GM18907 (cell line): Measurements from ENCODE around the gene DDX51.

Source experiments
- ATAC-seq: cut with Tn5 transposase; IDR thresholded peaks from one replicate; pipeline ENCODE4 v1.9.1; 2021; ENCODE audit warnings: mild to moderate bottlenecking, moderate library complexity; ENCODE audit not compliant: unreplicated experiment

DDX51 gene

DNA sequence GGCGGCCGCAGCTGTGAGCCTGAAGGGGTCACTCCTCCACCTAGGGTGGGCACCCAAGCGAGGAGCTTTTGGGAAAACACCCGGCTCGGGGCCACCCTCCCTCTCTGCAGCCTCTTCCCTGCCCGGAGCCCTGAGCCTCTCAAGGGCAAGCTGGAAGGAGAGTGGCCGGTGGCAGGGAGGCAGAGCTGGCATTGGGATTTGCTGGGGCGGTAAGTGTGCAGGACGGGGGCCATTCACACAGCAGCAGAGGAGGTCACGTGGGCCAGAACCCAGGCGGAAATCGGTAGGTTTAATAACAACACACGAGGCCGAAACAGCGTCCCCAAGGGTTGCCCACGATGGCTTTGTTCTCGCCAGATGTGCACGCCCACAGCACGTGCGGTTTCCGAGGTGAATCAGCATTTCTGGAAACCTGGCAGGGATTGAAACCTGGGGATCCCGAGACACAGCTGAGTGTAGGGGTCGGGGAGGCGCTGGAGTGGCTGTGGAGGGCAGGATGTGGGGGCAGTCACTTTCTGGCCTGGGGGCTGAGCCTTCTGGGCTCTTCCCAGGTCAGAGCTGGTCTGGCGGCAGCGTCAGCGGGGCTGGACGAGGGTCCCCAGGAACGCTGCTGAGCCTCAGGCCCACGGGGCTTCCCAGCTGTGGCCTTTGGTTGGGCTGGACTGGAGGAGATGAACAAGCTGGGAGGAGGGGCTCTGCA lies 23.6 kb upstream of the DDX51 start:
- ATAC-seq: no peak

GRCh38 chr12:132166801-132167591 lies 22.9 kb upstream of the DDX51 start:
- no peak for ATAC-seq

- no peak for ATAC-seq
Measured at GRCh38 chr12:132166093-132166492, 22.0 kb upstream of the DDX51 start.

GRCh38 chr12:132165584-132165983 lies 21.5 kb upstream of the DDX51 start:
- no peak for ATAC-seq

DNA sequence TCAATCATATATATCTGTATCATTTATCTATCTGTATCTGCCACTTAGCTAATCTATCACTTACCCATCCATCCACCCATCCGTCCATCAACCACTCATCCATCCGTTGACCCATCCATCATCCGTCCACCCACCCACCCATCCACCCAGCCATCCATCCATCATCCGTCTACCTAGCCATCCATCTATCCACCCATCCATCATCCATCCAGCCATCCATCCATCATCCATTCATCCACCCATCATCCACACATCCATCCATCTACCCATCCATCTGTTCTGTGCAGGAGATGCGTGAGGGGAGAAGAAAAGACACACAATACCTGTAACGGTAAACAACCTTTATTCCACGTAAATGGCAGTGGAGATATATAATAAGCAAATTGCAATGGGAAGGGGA lies 20.3 kb upstream of the DDX51 start:
- ATAC-seq: no peak

GRCh38 chr12:132163911-132164288 lies 19.8 kb upstream of the DDX51 start:
- ATAC-seq: no peak

DNA sequence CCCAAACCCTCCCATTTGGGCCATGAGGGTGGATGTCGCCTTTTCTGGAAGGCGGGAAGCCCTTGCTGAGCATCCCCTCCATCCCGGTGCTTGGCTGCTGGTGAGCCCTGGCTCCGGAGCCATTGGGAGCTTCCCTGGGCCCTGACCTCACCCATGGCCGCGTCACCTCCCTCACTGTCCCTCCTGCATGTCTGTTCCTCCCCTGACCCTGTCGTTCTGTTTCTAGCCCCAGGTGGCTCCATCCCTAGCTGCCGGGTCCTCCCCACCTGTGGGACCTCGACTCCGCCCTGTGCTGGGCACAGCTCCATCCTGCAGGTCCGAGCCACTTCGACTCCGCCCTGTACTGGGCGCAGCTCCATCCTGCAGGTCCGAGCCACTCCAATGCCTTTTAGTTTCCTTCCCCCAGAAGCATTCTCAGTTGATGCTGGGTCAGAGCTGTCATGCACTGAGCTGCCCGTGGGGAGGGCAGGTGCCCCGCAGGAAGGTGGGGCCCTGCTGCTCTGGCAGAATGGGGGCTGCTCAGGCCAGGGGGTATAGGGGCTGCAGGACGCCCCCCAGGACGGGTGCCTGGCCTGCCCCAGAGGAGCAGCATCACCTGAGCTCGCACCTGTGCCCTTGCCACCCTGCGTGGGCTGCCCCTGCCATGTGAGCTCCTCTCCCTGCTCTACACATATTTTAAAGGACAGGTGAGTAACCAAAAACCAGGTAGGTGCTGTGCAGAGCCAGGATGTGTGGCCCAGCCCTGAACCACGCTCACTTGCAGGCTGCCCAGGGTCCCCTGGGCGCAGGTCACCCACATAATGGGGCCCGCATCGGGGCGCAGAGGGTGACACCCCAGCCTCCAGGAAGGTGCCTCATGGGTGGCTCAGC lies 19.2 kb upstream of the DDX51 start:
- ATAC-seq: no peak

- no peak for ATAC-seq
Measured at GRCh38 chr12:132162508-132163031, 18.5 kb upstream of the DDX51 start.

DNA sequence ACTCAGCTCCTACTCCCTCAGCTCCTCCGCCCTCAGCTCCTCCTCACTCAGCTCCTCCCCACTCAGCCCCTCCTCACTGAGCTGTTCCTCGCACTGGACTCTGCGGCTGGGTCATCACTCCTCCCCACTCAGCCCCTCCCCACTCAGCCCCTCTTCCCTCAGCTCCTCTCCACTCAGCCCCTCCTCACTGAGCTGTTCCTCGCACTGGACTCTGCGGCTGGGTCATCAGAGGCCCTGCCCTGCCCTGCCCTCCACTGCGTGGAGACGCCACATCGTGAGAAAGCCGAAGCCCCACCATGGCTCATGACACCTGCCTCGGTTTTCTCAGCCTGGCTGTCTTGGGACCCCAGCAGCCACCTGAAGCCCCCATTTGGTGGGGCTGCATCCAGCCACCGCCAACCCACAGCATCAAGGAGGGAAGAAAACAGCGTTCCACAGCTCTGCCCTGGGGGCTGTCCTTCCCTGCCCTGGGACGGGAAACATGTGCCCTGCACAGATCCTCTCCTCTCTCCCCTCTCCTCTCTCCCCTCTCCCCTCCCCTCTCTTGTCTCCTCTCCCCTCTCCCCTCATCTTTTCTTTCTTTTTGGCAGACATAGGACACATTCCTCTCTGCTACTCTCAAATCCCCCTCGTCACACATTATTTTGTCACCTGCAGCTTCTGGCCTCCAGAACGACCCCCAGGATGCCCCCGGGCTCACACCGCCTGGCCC lies 17.8 kb upstream of the DDX51 start:
- no peak for ATAC-seq

DNA sequence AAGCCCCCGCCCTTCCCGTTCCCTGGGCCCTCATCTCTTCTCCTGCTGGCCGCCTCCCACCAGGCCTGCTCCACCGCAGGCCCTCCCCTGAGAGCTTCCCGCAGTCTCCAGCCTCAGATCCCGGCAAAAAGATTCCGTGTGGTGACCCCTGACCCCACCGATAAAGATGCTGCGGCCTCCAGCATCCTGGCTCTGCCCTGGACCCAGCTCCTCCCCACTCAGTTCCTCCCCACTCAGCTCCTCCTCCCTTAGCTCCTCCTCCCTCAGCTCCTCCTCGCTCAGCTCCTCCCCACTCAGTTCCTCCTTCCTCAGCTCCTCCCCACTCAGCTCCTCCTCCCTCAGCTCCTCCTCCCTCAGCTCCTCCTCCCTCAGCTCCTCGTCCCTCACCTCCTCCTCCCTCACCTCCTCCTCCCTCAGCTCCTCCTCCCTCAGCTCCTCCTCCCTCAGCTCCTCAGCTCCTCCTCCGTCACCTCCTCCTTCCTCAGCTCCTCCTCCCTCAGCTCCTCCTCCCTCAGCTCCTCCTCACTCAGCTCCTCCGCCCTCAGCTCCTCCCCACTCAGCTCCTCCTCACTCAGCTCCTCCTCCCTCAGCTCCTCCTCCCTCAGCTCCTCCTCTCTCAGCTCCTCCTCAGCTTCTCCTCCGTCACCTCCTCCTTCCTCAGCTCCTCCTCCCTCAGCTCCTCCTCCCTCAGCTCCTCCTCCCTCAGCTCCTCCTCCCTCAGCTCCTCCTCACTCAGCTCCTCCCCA lies 17.1 kb upstream of the DDX51 start:
- ATAC-seq: no peak

GRCh38 chr12:132160601-132161035 lies 16.5 kb upstream of the DDX51 start:
- ATAC-seq: no peak

DNA sequence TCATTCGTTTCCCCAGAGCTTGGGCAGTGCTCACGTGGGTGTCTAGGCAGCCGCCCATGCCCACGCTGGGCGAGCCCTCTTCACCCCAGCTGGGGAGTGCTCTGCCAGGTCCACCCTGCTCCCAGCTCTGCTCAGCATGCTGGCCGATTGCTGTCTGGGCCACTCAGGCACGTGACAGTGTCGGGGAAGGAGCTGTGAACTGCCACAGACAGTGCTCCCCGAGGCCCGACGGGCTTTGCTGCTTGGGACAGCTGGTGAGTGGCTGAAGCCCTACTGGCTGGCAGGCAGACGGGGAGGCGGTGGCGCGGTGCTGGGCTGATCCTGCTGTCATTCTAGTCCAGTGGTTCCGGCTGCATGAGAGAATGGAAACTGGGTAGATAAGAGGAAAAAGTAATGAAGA lies 15.9 kb upstream of the DDX51 start:
- ATAC-seq: no peak

- ATAC-seq: no peak
Measured at GRCh38 chr12:132159555-132160003, 15.5 kb upstream of the DDX51 start.

DNA sequence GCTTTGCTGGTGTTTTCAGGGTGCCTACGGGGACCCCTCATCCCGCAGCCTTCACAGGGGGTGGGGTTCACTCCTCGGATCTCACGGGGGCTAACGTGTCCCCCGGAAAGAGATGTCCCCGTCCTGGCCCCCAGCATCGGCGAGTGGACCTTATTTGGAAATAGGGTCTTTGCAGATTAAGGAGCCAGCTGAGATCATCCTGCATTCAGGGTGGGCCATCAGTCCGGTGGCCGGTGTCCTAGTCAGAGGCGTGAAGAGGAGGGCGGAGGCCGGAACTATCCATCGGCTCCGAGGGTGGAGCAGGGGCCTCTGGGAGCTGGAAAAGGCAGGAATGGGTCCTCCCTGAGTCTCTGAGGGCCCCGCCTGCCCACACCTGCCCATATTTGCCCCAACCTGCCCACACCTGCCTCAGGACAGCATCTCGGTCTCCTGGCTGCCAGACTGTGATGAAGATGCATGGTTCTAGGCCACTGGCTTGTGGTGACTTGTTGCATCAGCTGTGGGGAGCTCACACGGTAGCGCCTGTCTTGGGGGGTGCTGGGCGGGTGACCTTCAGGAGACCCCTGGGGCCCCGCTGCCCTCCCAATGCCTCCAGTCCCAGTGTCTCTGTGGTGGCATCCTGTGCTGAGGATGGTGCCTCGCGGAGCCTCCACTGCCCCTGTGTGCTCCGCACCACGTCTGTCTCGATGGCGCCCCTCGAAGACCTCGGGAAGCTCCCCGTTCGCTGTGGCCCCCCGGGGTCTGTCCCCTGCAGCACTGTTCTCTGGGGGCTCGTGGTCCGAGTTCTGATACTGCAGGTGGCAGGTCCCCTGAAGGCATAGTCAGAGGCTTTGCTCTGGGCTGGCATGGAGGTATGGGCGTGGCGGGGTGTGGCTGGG lies 14.8 kb upstream of the DDX51 start:
- ATAC-seq: no peak

DNA sequence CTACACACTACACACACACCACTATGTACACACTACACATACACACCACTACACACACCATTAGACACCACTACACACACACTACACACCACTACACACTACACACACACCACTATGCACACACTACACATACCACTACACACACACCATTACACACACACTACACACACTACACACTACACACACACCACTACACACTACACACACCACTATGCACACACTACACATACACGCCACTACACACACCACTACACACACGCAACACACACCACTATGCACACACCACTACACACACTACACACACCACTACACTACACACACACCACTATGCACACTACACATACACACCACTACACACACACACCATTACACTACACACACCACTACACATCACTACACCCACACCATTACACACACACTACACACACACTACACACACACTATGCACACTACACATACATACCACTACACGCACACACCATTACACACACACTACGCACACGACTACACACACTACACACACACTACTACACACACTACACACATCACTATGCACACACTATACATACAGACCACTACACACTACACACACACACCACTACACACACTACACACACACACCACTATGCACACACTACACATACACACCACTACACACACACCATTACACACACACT lies 13.8 kb upstream of the DDX51 start:
- ATAC-seq: no peak

GRCh38 chr12:132156573-132157325 lies 12.6 kb upstream of the DDX51 start:
- no peak for ATAC-seq

DNA sequence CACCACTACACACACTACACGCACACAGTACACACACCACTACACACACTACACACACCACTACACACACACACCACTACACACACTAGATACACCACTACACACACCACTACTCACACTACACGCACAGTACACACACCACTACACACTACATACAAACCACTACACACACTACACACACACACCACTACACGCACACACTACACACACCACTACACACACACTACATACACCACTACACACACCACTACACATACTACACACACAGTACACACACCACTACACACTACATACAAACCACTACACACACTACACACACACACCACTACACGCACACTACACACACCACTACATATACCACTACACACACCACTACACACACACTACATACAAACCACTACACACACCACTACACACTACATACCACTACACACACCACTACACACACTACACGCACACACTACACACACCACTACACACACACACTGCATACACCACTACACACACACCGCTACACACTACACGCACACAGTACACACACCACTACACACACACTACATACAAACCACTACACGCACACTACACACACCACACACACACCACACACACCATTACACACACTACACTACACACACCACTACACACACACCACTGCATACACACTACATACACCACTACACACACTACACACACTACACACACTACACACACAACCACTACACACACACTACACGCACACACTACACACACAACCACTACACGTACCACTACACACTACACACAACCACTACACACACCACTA lies 11.9 kb upstream of the DDX51 start:
- no peak for ATAC-seq
